Caco-2 (cell line): ENCODE measurements around the gene DIP2B. TPM values are rescaled to one million over a fixed set of nuclear protein-coding genes. Genes with fewer than 3 reads are reported as not detected.

Source experiments
- BruUV-seq: library from RNA; stranded (reverse); fragments of 400-500 nt; replicated peaks from 2 replicates; lab custom pipeline; 2021; lab: Mats Ljungman, UMichigan
- CTCF ChIA-PET: fragments of 300-600 bp; sonication (Branson Sonifier 250); formaldehyde crosslinking; loops from one replicate; lab custom pipeline; 2022; ENCODE audit warnings: antibody characterized with exemption; lab: Charles Lee
- POLR2A ChIA-PET: fragments of 300-600 bp; sonication (Branson Sonifier 250); formaldehyde crosslinking; loops from one replicate; lab custom pipeline; 2022; ENCODE audit warnings: antibody characterized with exemption; lab: Charles Lee
- DNase-seq, 2 experiments: peaks; one replicate each; pipeline versions ENCODE4 v3.0.0 to v3.0.0-alpha.2; 2020 to 2022
- H3K27me3 ChIP-seq: replicated peaks from 2 replicates; pipeline ENCODE4 v1.6.0; 2011; ENCODE audit warnings: low read length; ENCODE audit not compliant: control insufficient read depth, insufficient read depth
- H3K36me3 ChIP-seq: 2 replicates; pipeline ENCODE4 v1.5.1; 2011; ENCODE audit warnings: low read length; ENCODE audit not compliant: control insufficient read depth, insufficient read depth
- H3K4me1 ChIP-seq: fragments of 250-450 bp; sonication (Bioruptor Pico); 2 replicates; pipeline ENCODE4 v1.5.1; 2020; ENCODE audit warnings: mild to moderate bottlenecking
- H3K4me3 ChIP-seq: 2 replicates; pipeline ENCODE4 v1.5.1; 2011; ENCODE audit warnings: low read depth, mild to moderate bottlenecking, control low read depth, low read length
- H3K9me3 ChIP-seq: fragments of 250-450 bp; sonication (Bioruptor Pico); 2 replicates; pipeline ENCODE4 v1.5.1; 2020; ENCODE audit warnings: mild to moderate bottlenecking, moderate library complexity
- H3K27ac Mint-ChIP-seq: one replicate; pipeline ENCODE4 v1.8.0; 2022; ENCODE audit warnings: mixed read lengths; ENCODE audit not compliant: unreplicated experiment
- H3K27me3 Mint-ChIP-seq: one replicate; pipeline ENCODE4 v1.8.0; 2022; ENCODE audit warnings: mixed read lengths; ENCODE audit not compliant: insufficient read depth, unreplicated experiment
- H3K36me3 Mint-ChIP-seq: one replicate; pipeline ENCODE4 v1.8.0; 2022; ENCODE audit warnings: mild to moderate bottlenecking, mixed read lengths; ENCODE audit not compliant: insufficient read depth, unreplicated experiment
- H3K4me1 Mint-ChIP-seq: one replicate; pipeline ENCODE4 v1.8.0; 2022; ENCODE audit warnings: low read depth, mixed read lengths; ENCODE audit not compliant: unreplicated experiment
- H3K4me3 Mint-ChIP-seq: one replicate; pipeline ENCODE4 v1.8.0; 2022; ENCODE audit warnings: mild to moderate bottlenecking, moderate library complexity, mixed read lengths; ENCODE audit not compliant: unreplicated experiment
- H3K9me3 Mint-ChIP-seq: one replicate; pipeline ENCODE4 v1.8.0; 2022; ENCODE audit warnings: mixed read lengths; ENCODE audit not compliant: unreplicated experiment
- intact Hi-C: fragments of 100-400 bp; cut with micrococcal nuclease; formaldehyde crosslinking; loops from one replicate; pipeline ENCODE4 v1.10.0; 2022; ENCODE audit not compliant: unreplicated experiment
- total RNA-seq: library from RNA; stranded (reverse); gene quantifications from 2 replicates; pipeline ENCODE4 v1.2.3, GENCODE V29; 2022
- TF ChIP-seq, protein P1 (sequence below), 2 experiments: fragments of 200-600 bp in 1 of 2; IDR thresholded peaks; 1 replicate in 1 of 2; 2 replicates in 1 of 2; pipeline versions ENCODE4 v1.5.1 to v1.8.0; 2011 to 2022; ENCODE audit warnings: antibody characterized with exemption in 1 of 2, control low read depth in 1 of 2, inconsistent platforms in 1 of 2, low read depth in 1 of 2, low read length in 1 of 2, mild to moderate bottlenecking in 1 of 2, moderate library complexity in 1 of 2; ENCODE audit not compliant: insufficient read depth in 1 of 2, severe bottlenecking in 1 of 2, unreplicated experiment in 1 of 2

DIP2B gene
- total RNA-seq, 1 experiment from 2014 or later: 32.7 TPM

- DNase-seq: peak in 1 of 2 experiments; percentile 54
- no peaks in the 10 kb centered on the region for H3K9me3 ChIP-seq
- peaks cover 84% of the 10 kb centered on the region for H3K36me3 Mint-ChIP-seq
- intact Hi-C loops: loop anchor here (1.0 kb wide), 1 partner anchor 230 kb away; the partner anchor contains the start of gene DIP2B
- H3K36me3 ChIP-seq: peaks cover 9% of the 10 kb centered on the region
- H3K4me3 Mint-ChIP-seq: no peak overlapping the region
- no peaks in the 10 kb centered on the region for H3K9me3 Mint-ChIP-seq
- TF ChIP-seq, protein P1, sequence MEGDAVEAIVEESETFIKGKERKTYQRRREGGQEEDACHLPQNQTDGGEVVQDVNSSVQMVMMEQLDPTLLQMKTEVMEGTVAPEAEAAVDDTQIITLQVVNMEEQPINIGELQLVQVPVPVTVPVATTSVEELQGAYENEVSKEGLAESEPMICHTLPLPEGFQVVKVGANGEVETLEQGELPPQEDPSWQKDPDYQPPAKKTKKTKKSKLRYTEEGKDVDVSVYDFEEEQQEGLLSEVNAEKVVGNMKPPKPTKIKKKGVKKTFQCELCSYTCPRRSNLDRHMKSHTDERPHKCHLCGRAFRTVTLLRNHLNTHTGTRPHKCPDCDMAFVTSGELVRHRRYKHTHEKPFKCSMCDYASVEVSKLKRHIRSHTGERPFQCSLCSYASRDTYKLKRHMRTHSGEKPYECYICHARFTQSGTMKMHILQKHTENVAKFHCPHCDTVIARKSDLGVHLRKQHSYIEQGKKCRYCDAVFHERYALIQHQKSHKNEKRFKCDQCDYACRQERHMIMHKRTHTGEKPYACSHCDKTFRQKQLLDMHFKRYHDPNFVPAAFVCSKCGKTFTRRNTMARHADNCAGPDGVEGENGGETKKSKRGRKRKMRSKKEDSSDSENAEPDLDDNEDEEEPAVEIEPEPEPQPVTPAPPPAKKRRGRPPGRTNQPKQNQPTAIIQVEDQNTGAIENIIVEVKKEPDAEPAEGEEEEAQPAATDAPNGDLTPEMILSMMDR (IDR thresholded peaks at IDR 0.05; ENCODE audit: insufficient read depth in 1 of 2, low read depth in 1 of 2, low read length in 1 of 2, severe bottlenecking in 1 of 2, unreplicated experiment in 1 of 2): peak; percentile 67 to 89
- H3K27ac Mint-ChIP-seq: no peak overlapping the region
- POLR2A ChIA-PET: no interaction called here
- BruUV-seq: no TSS peak
- no peaks in the 10 kb centered on the region for H3K27me3 ChIP-seq
- peaks cover 8% of the 10 kb centered on the region; the same call in 1 of the 2 replicates for H3K4me1 ChIP-seq
- CTCF ChIA-PET: interaction anchor here (0.8 kb wide), 1 partner anchor 225 kb away, joined by 4 read pairs; no protein-coding TSS in a partner anchor
- H3K27me3 Mint-ChIP-seq: no peaks in the 10 kb centered on the region
- H3K4me1 Mint-ChIP-seq: peaks cover 6% of the 10 kb centered on the region
- no peak overlapping the region for H3K4me3 ChIP-seq
Observed at GRCh38 chr12:50734409-50735263, 229.9 kb downstream of the DIP2B start.

DNA sequence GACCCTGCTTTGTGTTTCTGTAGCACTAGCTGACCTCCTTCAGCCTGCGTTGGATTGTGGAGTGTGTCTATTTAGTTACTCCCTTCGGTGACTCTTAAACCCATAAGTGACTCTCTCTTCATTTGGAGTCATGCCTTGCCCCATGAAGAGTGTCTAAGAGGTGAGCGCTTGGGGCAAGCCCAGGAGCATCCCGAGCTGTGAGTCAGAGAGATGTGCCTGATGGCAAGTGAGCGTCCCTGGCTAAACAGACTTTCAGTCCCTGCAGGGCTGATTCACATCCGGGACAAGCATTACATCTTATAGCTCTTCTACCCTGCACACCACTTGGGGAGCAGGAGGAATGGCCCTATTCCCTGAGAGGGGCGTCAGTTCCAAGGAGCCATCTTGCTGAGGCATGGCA is 234.8 kb downstream of the DIP2B start:
- H3K4me3 Mint-ChIP-seq: no peak overlapping the region
- intact Hi-C loops: no loop called here
- peaks cover 90% of the 10 kb centered on the region for H3K36me3 Mint-ChIP-seq
- Histone ChIP-seq H3K27me3 (no peaks in the 10 kb centered on the region), H3K9me3 (no peaks in the 10 kb centered on the region), H3K4me1 (no peaks in the 10 kb centered on the region), H3K36me3 (peaks cover 7% of the 10 kb centered on the region), H3K4me3 (no peak overlapping the region)
- ChIA-PET CTCF (no interaction called here), POLR2A (no interaction called here)
- DNase-seq: no peak
- no peak overlapping the region for H3K27ac Mint-ChIP-seq
- H3K9me3 Mint-ChIP-seq: no peaks in the 10 kb centered on the region
- H3K27me3 Mint-ChIP-seq: no peaks in the 10 kb centered on the region
- TF ChIP-seq, protein P1 (IDR thresholded peaks at IDR 0.05; ENCODE audit: insufficient read depth in 1 of 2, low read depth in 1 of 2, low read length in 1 of 2, severe bottlenecking in 1 of 2, unreplicated experiment in 1 of 2): no peak
- H3K4me1 Mint-ChIP-seq: peaks cover 4% of the 10 kb centered on the region
- BruUV-seq: no TSS peak

DNA sequence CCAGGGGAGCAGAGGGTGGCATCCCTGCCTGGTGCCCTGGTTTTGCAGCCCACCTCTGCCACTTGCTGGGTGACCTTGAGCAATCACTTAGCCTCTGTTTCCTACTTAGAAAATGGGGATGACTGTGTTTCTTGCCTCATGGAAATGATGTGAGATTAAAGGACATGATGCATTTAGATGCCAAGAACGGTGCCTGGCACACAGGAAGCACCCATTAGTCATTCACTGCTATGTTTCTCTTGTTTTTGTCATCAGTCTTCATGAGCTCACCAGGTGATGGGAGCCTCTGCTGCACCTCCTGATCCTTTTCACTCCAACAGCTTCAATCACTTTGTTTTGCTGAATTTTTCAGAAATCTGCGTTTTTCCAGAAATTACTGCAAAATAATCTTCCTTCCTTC is 235.5 kb downstream of the DIP2B start:
- H3K4me1 ChIP-seq: no peaks in the 10 kb centered on the region
- no peak overlapping the region for H3K4me3 Mint-ChIP-seq
- H3K36me3 Mint-ChIP-seq: peaks cover 87% of the 10 kb centered on the region
- no peaks in the 10 kb centered on the region for H3K9me3 Mint-ChIP-seq
- TF ChIP-seq, protein P1 (IDR thresholded peaks at IDR 0.05; ENCODE audit: insufficient read depth in 1 of 2, low read depth in 1 of 2, low read length in 1 of 2, severe bottlenecking in 1 of 2, unreplicated experiment in 1 of 2): no peak
- no peaks in the 10 kb centered on the region for H3K9me3 ChIP-seq
- intact Hi-C loops: no loop called here
- no peaks in the 10 kb centered on the region for H3K27me3 ChIP-seq
- H3K27ac Mint-ChIP-seq: no peak overlapping the region
- no peak for DNase-seq
- H3K27me3 Mint-ChIP-seq: no peaks in the 10 kb centered on the region
- H3K4me3 ChIP-seq: no peak overlapping the region
- CTCF ChIA-PET: no interaction called here
- POLR2A ChIA-PET: no interaction called here
- H3K36me3 ChIP-seq: peaks cover 7% of the 10 kb centered on the region
- H3K4me1 Mint-ChIP-seq: no peaks in the 10 kb centered on the region
- BruUV-seq: no TSS peak
